Measurements from ENCODE around the gene NLRP11.
"Not testable (repeated sequence)": the region's sequence is repeated elsewhere in the genome, so short reads cannot be mapped to it uniquely, and the experiment has no call there.

Gene NLRP11

DNA sequence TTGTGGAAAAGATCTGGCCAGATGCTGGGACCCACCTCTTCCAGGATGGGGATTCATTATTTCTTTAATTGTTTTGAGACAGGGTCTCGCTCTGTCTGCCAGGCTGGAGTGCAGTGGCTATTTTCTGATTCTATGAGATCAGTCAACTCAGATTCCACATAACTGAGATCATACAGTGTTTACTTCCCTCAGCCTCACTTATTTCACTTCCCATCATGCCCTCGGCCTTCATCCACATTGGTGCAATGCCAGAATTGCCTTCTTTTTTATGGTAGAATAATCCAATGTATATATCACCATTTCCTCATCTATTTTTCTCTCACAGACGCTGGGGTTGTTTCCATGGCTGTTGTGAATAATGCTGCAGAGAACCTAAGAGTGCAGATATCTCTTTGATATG, 62.2 kb downstream of the NLRP11 start:
- DNase-seq = not testable (repeated sequence)

- DNase-seq = not testable (repeated sequence)
Observed at GRCh38 chr19:55768818-55769217, 63.0 kb downstream of the NLRP11 start, which contains the start of gene RFPL4AL1. Gene RFPL4AL1 (plus strand): TSS chr19:55769118. CDS start chr19:55771805, 2,687 bp downstream.

GRCh38 chr19:55766466-55766865, 65.3 kb downstream of the NLRP11 start:
- DNase-seq = no peak

- not testable (repeated sequence) for DNase-seq
Observed at GRCh38 chr19:55758797-55759196, 73.0 kb downstream of the NLRP11 start, which contains the start of gene RFPL4A. Gene RFPL4A (plus strand): TSS chr19:55759097. CDS start chr19:55761801, 2,704 bp downstream.

GRCh38 chr19:55756808-55757207, 75.0 kb downstream of the NLRP11 start:
- not testable (repeated sequence) for DNase-seq

DNA sequence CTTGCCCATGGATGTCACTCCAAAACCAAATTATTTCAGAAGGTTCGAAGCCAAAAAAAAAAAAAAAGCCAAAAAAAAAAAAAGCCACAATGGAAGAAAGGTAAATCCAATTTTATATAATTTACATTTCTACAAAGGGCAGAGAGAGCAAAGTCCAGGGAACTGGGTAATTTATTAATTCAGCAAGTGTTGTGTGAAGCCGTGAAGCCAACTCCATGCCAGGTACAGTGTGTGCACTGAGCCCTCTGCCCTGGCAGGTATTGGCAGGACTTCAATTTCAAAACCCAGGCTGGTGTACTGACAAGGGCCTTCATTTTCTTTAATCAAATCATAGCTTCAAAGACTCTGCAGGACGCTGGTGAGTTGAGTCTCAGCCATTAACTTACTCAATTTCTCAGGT, 78.4 kb downstream of the NLRP11 start:
- DNase-seq = no peak

DNA sequence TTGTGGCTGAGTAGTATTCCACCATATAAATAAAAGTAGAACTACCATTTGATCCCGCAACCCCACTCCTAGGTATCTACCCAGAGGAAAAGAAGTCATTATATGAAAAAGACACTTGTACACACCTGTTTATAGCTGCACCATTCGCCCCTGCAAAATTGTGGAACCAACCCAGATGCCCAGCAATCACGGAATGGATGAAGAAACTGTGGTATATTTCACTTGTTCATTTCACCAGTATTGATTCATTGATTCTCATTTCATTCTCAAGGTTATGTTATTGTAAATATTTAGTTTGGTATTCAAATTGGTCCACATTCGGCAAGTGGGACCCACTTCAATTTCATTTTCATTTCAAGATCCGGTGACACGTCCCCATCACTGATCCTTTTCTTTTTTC, 81.1 kb downstream of the NLRP11 start:
- DNase-seq = no peak

DNA sequence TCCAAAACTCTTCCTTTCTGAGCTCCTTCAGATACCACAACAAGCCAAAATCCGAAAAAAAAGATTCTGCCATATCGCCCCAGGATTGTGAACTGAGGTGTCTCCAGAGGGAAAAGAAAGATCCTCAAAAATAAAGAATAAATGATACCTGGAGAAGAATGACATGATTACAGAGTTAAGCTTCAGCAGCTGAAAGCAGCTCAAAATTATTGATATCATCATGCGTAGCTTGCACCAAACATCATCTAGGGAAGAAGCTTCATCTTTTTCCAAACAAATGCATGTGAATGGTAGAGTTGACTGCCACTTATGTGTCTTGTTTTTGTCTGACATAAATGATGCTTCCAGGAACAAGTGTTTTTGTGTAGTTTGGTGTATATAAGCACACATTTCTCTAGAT, 93.5 kb downstream of the NLRP11 start, which contains the start of gene NLRP9:
Gene NLRP9, minus strand, starts transcription at position 101 of the 400 bp plus-strand sequence. Its CDS starts 28 bp downstream, at position 73.
- DNase-seq = no peak

Measured in activated CD4-positive, alpha-beta T cell treated with anti-CD3 and anti-CD28 coated beads, Interleukin-2, amount 50 U/mL, for 4 hours (primary cell).